ENCODE measurements around the gene CACNA1B. TPM values are rescaled to one million over a fixed set of nuclear protein-coding genes. Genes with fewer than 3 reads are reported as not detected.

The CACNA1B gene
- total and polyA plus RNA-seq, 4 donors, result 0.01 to 0.20 (median 0.09) TPM; not detected in 1

- WGBS, 2 donors, result 75 to 83% methylated on average over 30 of the region's 30 CpGs
- no peaks in the 10 kb centered on the region for H3K27me3 ChIP-seq (ENCODE audit: control insufficient read depth in 3 of 3, insufficient read depth in 3 of 3, low read length in 2 of 3)
- no peak overlapping the region for H3K27ac ChIP-seq (ENCODE audit: low read depth in 1 of 2, low read length in 1 of 2)
- TF ChIP-seq, protein P1, sequence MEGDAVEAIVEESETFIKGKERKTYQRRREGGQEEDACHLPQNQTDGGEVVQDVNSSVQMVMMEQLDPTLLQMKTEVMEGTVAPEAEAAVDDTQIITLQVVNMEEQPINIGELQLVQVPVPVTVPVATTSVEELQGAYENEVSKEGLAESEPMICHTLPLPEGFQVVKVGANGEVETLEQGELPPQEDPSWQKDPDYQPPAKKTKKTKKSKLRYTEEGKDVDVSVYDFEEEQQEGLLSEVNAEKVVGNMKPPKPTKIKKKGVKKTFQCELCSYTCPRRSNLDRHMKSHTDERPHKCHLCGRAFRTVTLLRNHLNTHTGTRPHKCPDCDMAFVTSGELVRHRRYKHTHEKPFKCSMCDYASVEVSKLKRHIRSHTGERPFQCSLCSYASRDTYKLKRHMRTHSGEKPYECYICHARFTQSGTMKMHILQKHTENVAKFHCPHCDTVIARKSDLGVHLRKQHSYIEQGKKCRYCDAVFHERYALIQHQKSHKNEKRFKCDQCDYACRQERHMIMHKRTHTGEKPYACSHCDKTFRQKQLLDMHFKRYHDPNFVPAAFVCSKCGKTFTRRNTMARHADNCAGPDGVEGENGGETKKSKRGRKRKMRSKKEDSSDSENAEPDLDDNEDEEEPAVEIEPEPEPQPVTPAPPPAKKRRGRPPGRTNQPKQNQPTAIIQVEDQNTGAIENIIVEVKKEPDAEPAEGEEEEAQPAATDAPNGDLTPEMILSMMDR (IDR thresholded peaks at IDR 0.05; ENCODE audit: control extremely low read depth, extremely low read depth), result no peak
- H3K9me3 ChIP-seq (ENCODE audit: control insufficient read depth in 4 of 4, insufficient read depth in 3 of 4, low read length in 3 of 4), result peaks cover 0 to 2% (median 0%) of the 10 kb centered on the region in 4 donors
- no peak for ATAC-seq (ENCODE audit: insufficient read depth, low FRiP score)
- H3K9ac ChIP-seq (ENCODE audit: insufficient read depth in 1 of 2, low read length in 2 of 2), result no peak overlapping the region
- no peaks in the 10 kb centered on the region for H3K4me1 ChIP-seq (ENCODE audit: control insufficient read depth in 5 of 5, insufficient read depth in 5 of 5, low read length in 5 of 5)
- DNase-seq, result no peak
- no peaks in the 10 kb centered on the region for H3K36me3 ChIP-seq (ENCODE audit: control insufficient read depth in 4 of 4, insufficient read depth in 4 of 4, low read length in 4 of 4)
- no peak overlapping the region for H3K4me3 ChIP-seq
Observed at GRCh38 chr9:138100711-138101350, 223.2 kb downstream of the CACNA1B start.

- no peak overlapping the region for H3K9ac ChIP-seq (ENCODE audit: insufficient read depth in 1 of 2, low read length in 2 of 2)
- ATAC-seq (ENCODE audit: insufficient read depth, low FRiP score), result no peak
- peaks cover 0 to 2% (median 0%) of the 10 kb centered on the region in 4 donors for H3K9me3 ChIP-seq (ENCODE audit: control insufficient read depth in 4 of 4, insufficient read depth in 3 of 4, low read length in 3 of 4)
- TF ChIP-seq, protein P1 (IDR thresholded peaks at IDR 0.05; ENCODE audit: control extremely low read depth, extremely low read depth), result no peak
- no peak overlapping the region for H3K27ac ChIP-seq (ENCODE audit: low read depth in 1 of 2, low read length in 1 of 2)
- no peak overlapping the region for H3K4me3 ChIP-seq
- H3K36me3 ChIP-seq (ENCODE audit: control insufficient read depth in 4 of 4, insufficient read depth in 4 of 4, low read length in 4 of 4), result no peaks in the 10 kb centered on the region
- H3K4me1 ChIP-seq (ENCODE audit: control insufficient read depth in 5 of 5, insufficient read depth in 5 of 5, low read length in 5 of 5), result no peaks in the 10 kb centered on the region
- no peak for DNase-seq
- H3K27me3 ChIP-seq (ENCODE audit: control insufficient read depth in 3 of 3, insufficient read depth in 3 of 3, low read length in 2 of 3), result no peaks in the 10 kb centered on the region
- 85 to 90% methylated on average over 16 of the region's 16 CpGs for WGBS, 2 donors
Observed at GRCh38 chr9:138101444-138102234, 224.1 kb downstream of the CACNA1B start.

- Histone ChIP-seq H3K27ac (ENCODE audit: low read depth in 1 of 2, low read length in 1 of 2) (no peak overlapping the region), H3K4me3 (no peak overlapping the region), H3K36me3 (ENCODE audit: control insufficient read depth in 4 of 4, insufficient read depth in 4 of 4, low read length in 4 of 4) (no peaks in the 10 kb centered on the region), H3K27me3 (ENCODE audit: control insufficient read depth in 3 of 3, insufficient read depth in 3 of 3, low read length in 2 of 3) (no peaks in the 10 kb centered on the region), H3K9ac (ENCODE audit: insufficient read depth in 1 of 2, low read length in 2 of 2) (no peak overlapping the region), H3K9me3 (ENCODE audit: control insufficient read depth in 4 of 4, insufficient read depth in 3 of 4, low read length in 3 of 4) (peaks cover 0 to 2% (median 0%) of the 10 kb centered on the region in 4 donors), H3K4me1 (ENCODE audit: control insufficient read depth in 5 of 5, insufficient read depth in 5 of 5, low read length in 5 of 5) (no peaks in the 10 kb centered on the region)
- no peak for DNase-seq
- 70 to 78% methylated on average over 23 of the region's 23 CpGs for WGBS, 2 donors
- TF ChIP-seq, protein P1 (IDR thresholded peaks at IDR 0.05; ENCODE audit: control extremely low read depth, extremely low read depth), result no peak
- no peak for ATAC-seq (ENCODE audit: insufficient read depth, low FRiP score)
Observed at GRCh38 chr9:138102246-138103051, 224.9 kb downstream of the CACNA1B start.

All from lung (tissue), 12 donors.